ENCODE results near the gene CHKA.

Gene CHKA

GRCh38 chr11:68013611-68014156 lies 107.5 kb downstream of the CHKA start:
- no peak for DNase-seq (ENCODE audit: low spot score)

DNA sequence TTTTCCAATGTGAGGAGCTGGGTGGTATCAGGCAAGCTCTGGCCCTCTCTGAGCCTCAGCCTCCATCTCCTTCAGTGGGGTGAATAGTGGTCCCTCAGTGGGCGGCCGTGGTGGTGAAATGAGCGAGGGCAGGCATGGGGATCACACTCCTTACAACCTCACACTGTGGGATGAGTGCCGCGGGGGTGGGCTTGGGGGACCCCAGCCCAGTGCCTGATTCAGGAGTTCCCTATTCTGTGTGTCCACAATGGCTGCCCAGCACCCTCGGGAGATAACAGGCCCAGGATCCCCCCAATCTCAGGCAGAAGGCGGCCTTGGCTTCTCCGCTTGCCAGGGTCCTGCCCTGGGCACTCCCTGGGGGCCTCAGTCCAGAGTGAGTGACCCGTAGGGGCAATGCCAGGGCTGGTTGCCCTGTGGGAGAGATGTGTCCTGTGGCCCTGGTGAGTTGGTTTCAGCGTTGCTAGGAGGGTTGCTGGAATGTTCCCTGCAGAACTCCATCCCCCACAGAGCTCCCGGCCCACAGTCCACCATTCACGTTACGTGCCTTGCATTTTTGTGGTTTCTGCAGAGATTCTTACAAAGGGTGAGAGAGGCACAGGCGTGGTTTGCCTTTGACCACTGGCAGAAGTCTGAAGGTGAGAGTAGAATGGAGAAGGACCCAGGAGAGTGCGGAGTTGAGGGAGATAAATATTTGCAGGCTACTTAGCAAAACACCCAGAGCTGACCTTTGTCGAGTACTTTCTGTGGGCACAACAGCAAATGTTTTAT lies 108.2 kb downstream of the CHKA start:
- no peak for DNase-seq (ENCODE audit: low spot score)

- DNase-seq (ENCODE audit: low spot score): no peak
Observed at GRCh38 chr11:68012044-68012842, 108.9 kb downstream of the CHKA start.

- DNase-seq (ENCODE audit: low spot score): no peak
Observed at GRCh38 chr11:68011051-68011943, 109.9 kb downstream of the CHKA start.

- no peak for DNase-seq (ENCODE audit: low spot score)
Observed at GRCh38 chr11:68010090-68011041, 110.8 kb downstream of the CHKA start, which contains the start of gene ALDH3B1. ALDH3B1 (plus strand) TSS chr11:68010327; CDS start chr11:68015298, 4,971 bp downstream.

DNA sequence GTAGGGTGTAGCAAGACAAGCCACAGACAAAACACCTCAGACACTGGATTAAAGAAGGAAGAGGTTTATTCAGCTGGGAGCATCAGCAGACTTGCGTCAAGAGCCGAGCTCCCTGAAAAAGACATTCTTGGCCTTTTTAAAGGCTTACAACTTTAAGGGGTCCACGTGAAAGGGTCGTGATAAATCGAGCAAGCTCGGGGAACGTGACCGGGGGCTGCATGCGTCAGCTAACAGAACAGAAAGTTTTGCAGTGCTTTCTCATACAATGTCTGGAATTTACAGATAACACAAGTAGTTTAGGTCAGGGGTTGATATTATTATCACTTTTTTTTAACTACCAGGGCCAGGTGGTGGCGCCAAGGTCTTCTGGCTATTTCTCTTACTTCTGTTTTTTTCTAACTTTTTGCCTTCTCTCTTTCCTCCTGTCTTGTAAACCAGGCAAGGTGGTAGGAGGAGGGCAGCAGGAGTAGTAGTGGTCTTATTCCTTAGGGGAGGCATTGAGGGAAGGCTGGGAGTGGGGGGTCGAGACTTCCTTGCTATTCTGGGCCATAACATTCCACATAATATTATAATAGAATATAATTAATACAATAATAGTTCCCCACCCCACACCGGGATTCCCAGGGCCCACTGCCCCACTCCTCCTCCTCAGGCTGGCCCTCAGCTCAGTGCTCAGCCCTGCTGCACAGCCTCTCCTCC lies 111.6 kb downstream of the CHKA start:
- DNase-seq (ENCODE audit: low spot score): peak; percentile 53

- no peak for DNase-seq (ENCODE audit: low spot score)
Observed at GRCh38 chr11:68008381-68009337, 112.5 kb downstream of the CHKA start.

DNA sequence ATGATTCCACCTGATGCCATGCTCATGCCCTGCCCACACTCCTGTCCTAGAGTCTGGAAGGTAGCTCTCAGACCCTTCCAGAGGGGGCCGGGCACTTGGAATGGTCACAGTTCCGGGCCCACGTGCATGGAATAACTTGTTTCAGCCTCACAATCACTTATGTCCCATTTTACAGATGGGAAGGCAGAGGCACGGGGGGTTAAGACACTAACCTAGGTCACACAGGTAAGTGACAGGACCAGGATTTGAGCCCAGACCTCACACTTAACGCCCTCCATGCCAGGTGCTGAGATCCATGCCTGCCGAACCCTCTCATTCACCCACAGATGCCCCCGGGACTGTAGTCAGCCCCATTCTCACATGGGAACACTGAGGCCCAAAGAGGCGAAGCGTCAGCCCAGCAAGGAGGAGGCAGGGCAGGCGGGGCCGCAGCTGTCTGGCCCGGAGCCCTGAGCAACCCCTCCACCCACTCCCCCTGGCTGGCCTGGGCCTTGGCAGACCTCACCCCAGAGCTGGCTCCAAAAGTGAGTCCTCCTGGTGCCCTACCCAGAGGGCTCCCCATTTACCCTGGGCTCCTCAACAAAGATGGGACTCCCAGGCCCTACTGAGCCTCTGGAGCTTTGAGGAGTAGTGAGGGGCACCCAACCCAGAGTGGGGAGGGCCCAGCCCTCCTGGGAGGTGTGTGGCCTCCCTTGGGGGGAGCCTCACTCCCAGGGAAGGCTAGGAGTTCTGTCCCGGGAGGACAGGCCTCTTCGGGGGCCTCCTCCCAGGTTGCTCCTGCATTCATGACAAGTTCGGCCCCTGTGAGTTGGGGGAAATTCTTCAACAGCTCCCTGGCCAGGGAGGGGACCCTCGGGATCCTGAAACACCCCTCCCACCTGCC lies 113.4 kb downstream of the CHKA start:
- no peak for DNase-seq (ENCODE audit: low spot score)

- DNase-seq (ENCODE audit: low spot score): no peak
Observed at GRCh38 chr11:68006606-68007166, 114.5 kb downstream of the CHKA start.

GRCh38 chr11:68004551-68005335 lies 116.4 kb downstream of the CHKA start:
- no peak for DNase-seq (ENCODE audit: low spot score)

GRCh38 chr11:68003846-68004550 lies 117.2 kb downstream of the CHKA start, which contains the start of gene UNC93B1:
UNC93B1 (minus strand) TSS chr11:68004097; CDS start chr11:68004043, 54 bp downstream.
- peak; percentile 91 for DNase-seq (ENCODE audit: low spot score)

DNA sequence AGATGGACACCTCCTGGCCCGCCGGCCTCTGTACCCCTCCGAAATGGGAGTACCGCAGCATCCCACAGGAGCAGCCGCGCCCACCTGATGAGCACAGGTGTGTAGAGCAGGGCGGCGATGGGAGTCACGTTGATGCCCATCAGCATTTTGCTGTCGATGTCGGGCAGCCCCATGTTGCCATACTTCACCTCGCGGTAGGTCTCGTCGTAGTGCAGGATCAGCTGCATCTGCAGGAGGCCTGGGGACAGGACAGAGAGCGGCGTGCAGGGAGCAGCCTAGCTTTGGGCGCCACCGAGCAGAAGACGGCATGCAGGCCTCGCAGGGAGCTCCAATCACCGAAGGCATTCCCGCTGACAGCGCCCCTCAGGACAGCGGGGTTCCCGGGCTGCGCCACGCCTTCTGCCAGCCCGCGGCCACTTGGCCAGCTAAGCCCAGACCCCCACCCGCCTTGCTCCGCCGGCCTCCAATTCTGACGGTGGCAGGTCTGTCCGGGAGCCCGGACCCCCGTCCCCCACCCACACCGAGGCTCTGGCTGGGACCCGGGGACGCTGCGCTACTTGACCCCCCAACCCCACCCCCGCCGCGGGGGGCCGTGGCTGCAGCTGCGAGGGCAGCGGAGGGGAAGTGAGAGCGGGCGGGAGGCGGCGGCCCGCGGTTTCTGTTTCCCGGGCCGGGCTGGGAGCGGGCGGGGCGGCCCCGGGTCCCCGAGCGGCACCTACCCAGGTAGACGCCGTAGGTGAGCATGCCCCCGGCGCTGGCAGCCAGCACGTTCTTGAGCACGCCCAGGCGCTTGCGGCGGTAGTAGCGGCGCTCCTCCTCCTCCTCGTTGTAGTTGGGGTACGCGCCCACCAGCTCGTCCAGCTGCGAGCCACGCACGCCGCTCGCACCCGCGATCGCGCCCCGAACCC lies 118.0 kb downstream of the CHKA start:
- DNase-seq (ENCODE audit: low spot score): no peak

All from RKO (cell line).